Ishikawa (cell line): ENCODE measurements around the gene MYOZ2.

Experiments
- CEBPB ChIP-seq: IDR thresholded peaks from 2 replicates; pipeline ENCODE4 v1.6.1; 2012
- CREB1 ChIP-seq: IDR thresholded peaks from 2 replicates; pipeline ENCODE4 v1.6.1; 2012; ENCODE audit warnings: low read depth
- EGR1 ChIP-seq: IDR thresholded peaks from 2 replicates; pipeline ENCODE4 v1.6.1; 2012
- EP300 ChIP-seq: IDR thresholded peaks from 2 replicates; pipeline ENCODE4 v1.6.1; 2012; ENCODE audit warnings: borderline replicate concordance
- RAD21 ChIP-seq: IDR thresholded peaks from 2 replicates; pipeline ENCODE4 v1.6.1; 2012; ENCODE audit warnings: low read depth
- TAF1 ChIP-seq: IDR thresholded peaks from 2 replicates; pipeline ENCODE4 v1.6.1; 2012; ENCODE audit warnings: low read depth, mild to moderate bottlenecking
- TCF12 ChIP-seq: IDR thresholded peaks from 2 replicates; pipeline ENCODE4 v1.6.1; 2012; ENCODE audit warnings: low read depth
- TEAD4 ChIP-seq: IDR thresholded peaks from 2 replicates; pipeline ENCODE4 v1.6.1; 2012
- YY1 ChIP-seq: IDR thresholded peaks from 2 replicates; pipeline ENCODE4 v1.6.1; 2012; ENCODE audit warnings: low read depth
- ZBTB7A ChIP-seq: IDR thresholded peaks from 2 replicates; pipeline ENCODE4 v1.6.1; 2012; ENCODE audit warnings: low read depth
- TF ChIP-seq, protein P1 (sequence below): IDR thresholded peaks from 2 replicates; pipeline ENCODE4 v1.6.1; 2012
- TF ChIP-seq, protein P2 (sequence below): IDR thresholded peaks from 2 replicates; pipeline ENCODE4 v1.6.1; 2012; ENCODE audit warnings: low read depth, mild to moderate bottlenecking
- TF ChIP-seq, protein P3 (sequence below): IDR thresholded peaks from 2 replicates; pipeline ENCODE4 v1.6.1; 2012

DNA sequence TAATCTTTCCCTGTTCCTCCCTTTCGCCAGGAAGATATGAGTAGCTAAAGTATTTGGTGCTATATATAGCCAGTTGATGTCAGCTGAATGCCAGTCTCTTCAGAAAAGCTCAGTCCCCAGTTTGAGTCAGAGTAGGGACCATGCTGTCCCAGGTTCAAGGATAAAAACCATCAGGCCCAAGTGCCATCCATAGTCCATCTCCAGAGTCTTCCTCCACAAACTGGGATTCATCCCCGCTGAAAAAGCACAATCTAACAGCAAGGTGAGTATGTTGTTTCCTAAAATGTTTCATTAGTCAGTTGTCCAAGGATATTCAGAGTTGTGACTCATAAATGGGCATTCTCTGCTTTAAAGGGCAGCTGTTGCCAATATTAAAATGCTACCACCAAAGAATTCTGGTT, at the start of gene MYOZ2:
- TF ChIP-seq, protein P1, sequence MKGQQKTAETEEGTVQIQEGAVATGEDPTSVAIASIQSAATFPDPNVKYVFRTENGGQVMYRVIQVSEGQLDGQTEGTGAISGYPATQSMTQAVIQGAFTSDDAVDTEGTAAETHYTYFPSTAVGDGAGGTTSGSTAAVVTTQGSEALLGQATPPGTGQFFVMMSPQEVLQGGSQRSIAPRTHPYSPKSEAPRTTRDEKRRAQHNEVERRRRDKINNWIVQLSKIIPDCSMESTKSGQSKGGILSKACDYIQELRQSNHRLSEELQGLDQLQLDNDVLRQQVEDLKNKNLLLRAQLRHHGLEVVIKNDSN: no peak
- TF ChIP-seq CREB1: no peak
- TF ChIP-seq, protein P2, sequence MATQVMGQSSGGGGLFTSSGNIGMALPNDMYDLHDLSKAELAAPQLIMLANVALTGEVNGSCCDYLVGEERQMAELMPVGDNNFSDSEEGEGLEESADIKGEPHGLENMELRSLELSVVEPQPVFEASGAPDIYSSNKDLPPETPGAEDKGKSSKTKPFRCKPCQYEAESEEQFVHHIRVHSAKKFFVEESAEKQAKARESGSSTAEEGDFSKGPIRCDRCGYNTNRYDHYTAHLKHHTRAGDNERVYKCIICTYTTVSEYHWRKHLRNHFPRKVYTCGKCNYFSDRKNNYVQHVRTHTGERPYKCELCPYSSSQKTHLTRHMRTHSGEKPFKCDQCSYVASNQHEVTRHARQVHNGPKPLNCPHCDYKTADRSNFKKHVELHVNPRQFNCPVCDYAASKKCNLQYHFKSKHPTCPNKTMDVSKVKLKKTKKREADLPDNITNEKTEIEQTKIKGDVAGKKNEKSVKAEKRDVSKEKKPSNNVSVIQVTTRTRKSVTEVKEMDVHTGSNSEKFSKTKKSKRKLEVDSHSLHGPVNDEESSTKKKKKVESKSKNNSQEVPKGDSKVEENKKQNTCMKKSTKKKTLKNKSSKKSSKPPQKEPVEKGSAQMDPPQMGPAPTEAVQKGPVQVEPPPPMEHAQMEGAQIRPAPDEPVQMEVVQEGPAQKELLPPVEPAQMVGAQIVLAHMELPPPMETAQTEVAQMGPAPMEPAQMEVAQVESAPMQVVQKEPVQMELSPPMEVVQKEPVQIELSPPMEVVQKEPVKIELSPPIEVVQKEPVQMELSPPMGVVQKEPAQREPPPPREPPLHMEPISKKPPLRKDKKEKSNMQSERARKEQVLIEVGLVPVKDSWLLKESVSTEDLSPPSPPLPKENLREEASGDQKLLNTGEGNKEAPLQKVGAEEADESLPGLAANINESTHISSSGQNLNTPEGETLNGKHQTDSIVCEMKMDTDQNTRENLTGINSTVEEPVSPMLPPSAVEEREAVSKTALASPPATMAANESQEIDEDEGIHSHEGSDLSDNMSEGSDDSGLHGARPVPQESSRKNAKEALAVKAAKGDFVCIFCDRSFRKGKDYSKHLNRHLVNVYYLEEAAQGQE: no peak
- no peak for TF ChIP-seq TCF12
- TF ChIP-seq EP300: no peak
- TF ChIP-seq TAF1: no peak
- TF ChIP-seq RAD21: no peak
- TF ChIP-seq, protein P3, sequence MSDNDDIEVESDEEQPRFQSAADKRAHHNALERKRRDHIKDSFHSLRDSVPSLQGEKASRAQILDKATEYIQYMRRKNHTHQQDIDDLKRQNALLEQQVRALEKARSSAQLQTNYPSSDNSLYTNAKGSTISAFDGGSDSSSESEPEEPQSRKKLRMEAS: no peak
- no peak for TF ChIP-seq YY1
- TF ChIP-seq TEAD4: no peak
- no peak for TF ChIP-seq CEBPB
- no peak for TF ChIP-seq ZBTB7A
- no peak for TF ChIP-seq EGR1
